Measurements from ENCODE around the gene CNTROB. TPM values are rescaled to one million over a fixed set of nuclear protein-coding genes. Genes with fewer than 3 reads are reported as not detected.

The CNTROB gene
- total RNA-seq, 1 experiment from 2014 or later: 39.7 TPM

- TF ChIP-seq ATF3 (CRISPR knock-in tag; conservative IDR thresholded peaks at IDR 0.05) (no peak), ZBTB43 (CRISPR knock-in tag; IDR thresholded peaks at IDR 0.05) (no peak), SMAD3 (CRISPR knock-in tag; IDR thresholded peaks at IDR 0.05; ENCODE audit: borderline replicate concordance) (peak; percentile 30; the same call in 1 of the 2 replicates), CREB1 (CRISPR knock-in tag; IDR thresholded peaks at IDR 0.05) (no peak), EMX1 (CRISPR knock-in tag; IDR thresholded peaks at IDR 0.05) (no peak), MAX (CRISPR knock-in tag; IDR thresholded peaks at IDR 0.05) (peak; percentile 90), PRDM15 (CRISPR knock-in tag; IDR thresholded peaks at IDR 0.05) (no peak), ZNF425 (CRISPR knock-in tag; conservative IDR thresholded peaks at IDR 0.05) (no peak), ZBTB21 (CRISPR knock-in tag; IDR thresholded peaks at IDR 0.05; ENCODE audit: borderline replicate concordance) (0 out of 2 replicates have a peak, but pooled peaks have one; percentile 54), ZNF121 (CRISPR knock-in tag; IDR thresholded peaks at IDR 0.05) (no peak), TP53 (CRISPR knock-in tag; IDR thresholded peaks at IDR 0.05) (no peak), SP1 (CRISPR knock-in tag; conservative IDR thresholded peaks at IDR 0.05) (peak; percentile 58; the same call in 1 of the 2 replicates), TCF7 (CRISPR knock-in tag; IDR thresholded peaks at IDR 0.05; ENCODE audit: low read depth) (no peak), USF2 (CRISPR knock-in tag; IDR thresholded peaks at IDR 0.05) (0 out of 2 replicates have a peak, but pooled peaks have one; percentile 32), E2F1 (CRISPR knock-in tag; IDR thresholded peaks at IDR 0.05) (no peak), ZNF512 (CRISPR knock-in tag; IDR thresholded peaks at IDR 0.05; ENCODE audit: borderline replicate concordance) (no peak), RELA (CRISPR knock-in tag; IDR thresholded peaks at IDR 0.05; ENCODE audit: borderline replicate concordance) (0 out of 2 replicates have a peak, but pooled peaks have one; percentile 47), FOXP1 (CRISPR knock-in tag; IDR thresholded peaks at IDR 0.05; ENCODE audit: borderline replicate concordance) (no peak), HMGXB4 (CRISPR knock-in tag; IDR thresholded peaks at IDR 0.05) (peak; percentile 99), PREB (CRISPR knock-in tag; IDR thresholded peaks at IDR 0.05; ENCODE audit: borderline replicate concordance) (no peak), GABPB1 (CRISPR knock-in tag; IDR thresholded peaks at IDR 0.05) (no peak), ZNF219 (CRISPR knock-in tag; IDR thresholded peaks at IDR 0.05; ENCODE audit: borderline replicate concordance) (no peak), IRF2 (CRISPR knock-in tag; IDR thresholded peaks at IDR 0.05; ENCODE audit: borderline replicate concordance, low read depth) (no peak)
Measured at GRCh38 chr17:7989781-7990655, 58.0 kb downstream of the CNTROB start (continued).
